ENCODE results near the gene TNFSF10.

GRCh38 chr3:172514678-172515077 is 8.6 kb downstream of the TNFSF10 start:
- TF ChIP-seq CTCF (IDR thresholded peaks at IDR 0.05; ENCODE audit: low read depth, low read length) (no peak), EZH2phosphoT487 (IDR thresholded peaks at IDR 0.05; ENCODE audit: low read depth) (no peak)
